ENCODE data around the gene PCNX1. TPM values are rescaled to one million over a fixed set of nuclear protein-coding genes. Genes with fewer than 3 reads are reported as not detected.
"Not testable (repeated sequence)": the region's sequence is repeated elsewhere in the genome, so short reads cannot be mapped to it uniquely, and the experiment has no call there.

Gene PCNX1
- polyA plus RNA-seq, 3 donors: 7.3 to 26.7 (median 8.1) TPM

DNA sequence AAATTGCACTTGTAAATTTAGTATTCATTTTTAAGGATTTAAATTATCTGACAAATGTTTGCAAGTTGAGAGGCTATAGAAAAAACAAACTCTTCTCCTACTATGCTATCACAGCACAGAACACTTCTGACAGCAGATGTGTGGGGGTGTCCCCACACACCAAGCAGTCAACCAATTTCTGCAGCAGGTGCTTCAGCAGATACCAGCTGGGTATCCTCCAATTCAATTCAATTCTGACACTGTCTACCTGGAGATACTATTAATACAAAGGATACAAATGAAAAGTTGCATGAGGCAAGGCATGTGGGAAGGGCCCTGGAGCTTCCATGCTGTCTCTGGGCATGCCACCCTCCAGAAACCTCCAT, 35.1 kb downstream of the PCNX1 start:
- Mint-ChIP-seq H3K4me1 (peaks cover 7% of the 10 kb centered on the region), H3K9me3 (peaks cover 38 to 50% (median 45%) of the 10 kb centered on the region in 7 donors), H3K27me3 (ENCODE audit: low read depth in 3 of 3) (no peaks in the 10 kb centered on the region), H3K27ac (peak overlapping the region in 1 of 7 donors; percentile 78), H3K4me3 (no peak overlapping the region), H3K36me3 (peaks cover 55 to 61% of the 10 kb centered on the region in 2 donors)
- DNase-seq: no peak
- intact Hi-C loops (cut with micrococcal nuclease): no loop called here
- H3K36me3 ChIP-seq (replicated peaks in 1 of 2; ENCODE audit: control insufficient read depth in 1 of 2, insufficient read depth in 2 of 2, low read length in 2 of 2): peaks cover 5 to 58% of the 10 kb centered on the region in 2 donors
- no peak overlapping the region for H3K9ac ChIP-seq (ENCODE audit: insufficient read depth, low read length, poor library complexity, severe bottlenecking)
- no peak overlapping the region for H2AFZ ChIP-seq (ENCODE audit: insufficient read depth, low read depth, low read length, poor library complexity, severe bottlenecking)
- H4K20me1 ChIP-seq (ENCODE audit: insufficient read depth, low read length): peaks cover 50% of the 10 kb centered on the region
- H3K27ac ChIP-seq (ENCODE audit: low read depth in 1 of 2, low read length in 2 of 2): no peak overlapping the region
- H3K4me2 ChIP-seq (replicated peaks; ENCODE audit: extremely low read depth, low read length, poor library complexity, severe bottlenecking): no peak overlapping the region
- peaks cover 71% of the 10 kb centered on the region for H3K79me2 ChIP-seq (ENCODE audit: insufficient read depth, low read length)
- H3K27me3 ChIP-seq (ENCODE audit: control insufficient read depth in 2 of 2, insufficient read depth in 2 of 2, low read length in 2 of 2): no peaks in the 10 kb centered on the region
- no peak overlapping the region for H3K4me3 ChIP-seq (replicated peaks in 1 of 3; ENCODE audit: low read depth in 2 of 3, low read length in 3 of 3)
- TF ChIP-seq, protein P1, sequence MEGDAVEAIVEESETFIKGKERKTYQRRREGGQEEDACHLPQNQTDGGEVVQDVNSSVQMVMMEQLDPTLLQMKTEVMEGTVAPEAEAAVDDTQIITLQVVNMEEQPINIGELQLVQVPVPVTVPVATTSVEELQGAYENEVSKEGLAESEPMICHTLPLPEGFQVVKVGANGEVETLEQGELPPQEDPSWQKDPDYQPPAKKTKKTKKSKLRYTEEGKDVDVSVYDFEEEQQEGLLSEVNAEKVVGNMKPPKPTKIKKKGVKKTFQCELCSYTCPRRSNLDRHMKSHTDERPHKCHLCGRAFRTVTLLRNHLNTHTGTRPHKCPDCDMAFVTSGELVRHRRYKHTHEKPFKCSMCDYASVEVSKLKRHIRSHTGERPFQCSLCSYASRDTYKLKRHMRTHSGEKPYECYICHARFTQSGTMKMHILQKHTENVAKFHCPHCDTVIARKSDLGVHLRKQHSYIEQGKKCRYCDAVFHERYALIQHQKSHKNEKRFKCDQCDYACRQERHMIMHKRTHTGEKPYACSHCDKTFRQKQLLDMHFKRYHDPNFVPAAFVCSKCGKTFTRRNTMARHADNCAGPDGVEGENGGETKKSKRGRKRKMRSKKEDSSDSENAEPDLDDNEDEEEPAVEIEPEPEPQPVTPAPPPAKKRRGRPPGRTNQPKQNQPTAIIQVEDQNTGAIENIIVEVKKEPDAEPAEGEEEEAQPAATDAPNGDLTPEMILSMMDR (IDR thresholded peaks at IDR 0.05): no peak
- H3K9me3 ChIP-seq (replicated peaks in 1 of 2; ENCODE audit: control insufficient read depth in 1 of 2, insufficient read depth in 1 of 2, low read length in 2 of 2): peaks cover 37 to 48% of the 10 kb centered on the region in 2 donors
- H3K4me1 ChIP-seq (ENCODE audit: control insufficient read depth in 1 of 2, insufficient read depth in 2 of 2, low read length in 2 of 2): no peaks in the 10 kb centered on the region

- DNase-seq; H3K27me3 Mint-ChIP-seq (ENCODE audit: low read depth in 3 of 3); H3K4me3 ChIP-seq (replicated peaks in 1 of 3; ENCODE audit: low read depth in 2 of 3, low read length in 3 of 3); H3K9ac ChIP-seq (ENCODE audit: insufficient read depth, low read length, poor library complexity, severe bottlenecking); H3K4me2 ChIP-seq (replicated peaks; ENCODE audit: extremely low read depth, low read length, poor library complexity, severe bottlenecking); H2AFZ ChIP-seq (ENCODE audit: insufficient read depth, low read depth, low read length, poor library complexity, severe bottlenecking); H3K4me1 ChIP-seq (ENCODE audit: control insufficient read depth in 1 of 2, insufficient read depth in 2 of 2, low read length in 2 of 2); H3K27ac ChIP-seq (ENCODE audit: low read depth in 1 of 2, low read length in 2 of 2); H3K27me3 ChIP-seq (ENCODE audit: control insufficient read depth in 2 of 2, insufficient read depth in 2 of 2, low read length in 2 of 2); H3K4me1 Mint-ChIP-seq; H3K4me3 Mint-ChIP-seq; intact Hi-C loops (cut with micrococcal nuclease): not testable (repeated sequence)
- no CpG with 5 or more reads among the region's 3 CpGs for WGBS (ENCODE audit: insufficient coverage)
- Mint-ChIP-seq H3K9me3 (peaks cover 42 to 54% (median 49%) of the 10 kb centered on the region in 7 donors), H3K36me3 (peaks cover 59 to 65% of the 10 kb centered on the region in 2 donors), H3K27ac (peak overlapping the region in 1 of 7 donors; percentile 33)
- Histone ChIP-seq H3K36me3 (replicated peaks in 1 of 2; ENCODE audit: control insufficient read depth in 1 of 2, insufficient read depth in 2 of 2, low read length in 2 of 2) (peaks cover 8 to 62% of the 10 kb centered on the region in 2 donors), H3K79me2 (ENCODE audit: insufficient read depth, low read length) (peaks cover 70% of the 10 kb centered on the region), H3K9me3 (replicated peaks in 1 of 2; ENCODE audit: control insufficient read depth in 1 of 2, insufficient read depth in 1 of 2, low read length in 2 of 2) (peaks cover 41 to 51% of the 10 kb centered on the region in 2 donors), H4K20me1 (ENCODE audit: insufficient read depth, low read length) (peaks cover 50% of the 10 kb centered on the region)
Measured at GRCh38 chr14:70942721-70943120, 35.5 kb downstream of the PCNX1 start.

All from CD14-positive monocyte (primary cell).